Fibroblast of upper back skin (primary cell): ENCODE measurements around the gene THSD4.
A peak's percentile ranks its signal among the peaks of the same experiment; 100 is the strongest.

Experiments
- DNase-seq: peaks from one replicate; pipeline ENCODE4 v3.0.0-alpha.2; 2013

THSD4 gene

GRCh38 chr15:71334873-71335272 lies 219.6 kb downstream of the THSD4 start:
- DNase-seq: peak; percentile 46

DNA sequence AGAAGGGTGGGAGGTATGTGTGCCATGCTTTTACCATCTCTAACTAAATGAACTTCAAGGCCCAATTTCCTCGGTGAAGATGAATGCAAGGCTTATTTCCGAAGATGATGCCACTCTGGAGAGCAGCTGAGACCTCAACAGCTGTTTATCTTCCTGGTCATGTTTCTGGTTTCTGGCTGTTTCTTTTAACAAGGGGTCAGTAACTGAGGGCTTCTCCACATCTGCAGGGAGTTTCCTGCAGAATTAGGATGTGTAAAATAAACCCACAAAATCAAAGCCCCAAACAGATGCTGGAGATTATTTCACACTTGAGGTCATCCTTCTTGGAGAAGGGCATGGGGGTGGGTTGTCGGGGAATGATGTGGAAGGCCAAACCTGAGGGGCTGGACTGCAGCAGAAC lies 220.3 kb downstream of the THSD4 start:
- peak; percentile 22 for DNase-seq

DNA sequence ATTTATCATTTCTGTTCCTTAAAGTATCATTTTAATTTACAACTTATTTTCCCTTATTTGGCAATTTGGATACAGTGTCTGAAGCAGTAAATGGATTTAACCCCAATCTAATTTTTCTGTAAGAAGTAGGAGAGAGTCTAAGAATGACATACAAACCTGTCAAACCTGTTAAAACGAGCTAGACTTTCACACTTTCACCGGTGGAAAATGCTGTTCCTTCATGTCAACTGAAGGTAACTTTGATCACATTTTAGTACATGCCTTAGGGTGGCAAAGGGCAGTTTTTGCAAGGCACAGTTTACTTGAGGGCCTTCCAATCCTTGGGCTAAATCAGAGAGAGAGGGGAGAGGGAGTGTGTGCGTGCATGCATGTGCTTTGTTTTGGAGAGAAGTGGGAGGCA lies 221.4 kb downstream of the THSD4 start:
- DNase-seq: no peak

DNA sequence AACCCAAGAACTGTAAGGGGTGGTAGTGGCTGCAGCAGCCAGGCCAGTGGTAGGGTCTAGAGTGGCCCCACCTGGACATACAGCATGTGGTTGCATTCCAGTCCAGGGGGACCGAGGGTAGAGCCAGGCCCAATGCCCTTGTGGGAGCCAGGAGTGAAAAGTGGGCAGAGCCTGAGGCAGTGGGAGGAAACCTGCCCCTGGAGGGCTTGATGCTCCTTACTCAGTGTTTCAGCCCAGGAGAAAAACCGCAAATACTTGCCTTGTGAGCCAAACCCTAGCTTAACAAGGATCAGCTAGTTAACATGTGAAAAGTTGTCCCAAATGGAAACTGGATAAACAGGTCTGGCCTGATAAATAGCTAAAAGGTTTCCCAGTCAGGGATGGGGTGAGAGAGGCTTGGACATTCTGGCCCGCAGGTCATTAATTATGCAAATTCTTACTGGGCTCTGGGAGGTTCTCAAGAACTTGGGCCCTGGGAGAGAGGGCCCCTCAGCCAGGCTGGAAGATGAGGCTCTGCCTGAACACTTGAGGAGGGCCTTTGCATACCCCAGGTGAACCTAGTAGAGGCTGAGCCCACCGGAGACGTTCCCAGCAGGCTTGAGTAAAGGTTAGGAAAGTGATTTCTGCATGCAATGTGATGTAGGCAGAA lies 222.1 kb downstream of the THSD4 start:
- peak; percentile 30 for DNase-seq

DNA sequence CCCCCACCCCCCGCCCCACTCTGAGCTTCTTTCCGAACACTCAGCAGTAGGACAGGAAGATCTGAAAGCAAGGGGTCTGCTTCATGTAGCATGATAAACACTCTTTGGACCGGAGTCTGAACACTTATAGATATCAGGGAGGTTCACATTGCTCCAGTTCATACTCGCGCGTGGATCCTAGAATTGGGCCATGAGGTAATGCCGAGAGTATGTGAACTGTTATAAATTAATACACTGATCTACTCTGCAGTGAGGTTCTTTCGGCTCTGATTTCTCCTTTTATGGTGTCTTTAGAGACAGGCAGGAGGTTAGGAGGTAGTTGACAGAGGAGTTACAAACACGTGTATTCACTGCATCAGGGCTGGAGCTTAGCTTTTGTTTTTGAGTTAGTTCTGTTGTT lies 223.0 kb downstream of the THSD4 start:
- no peak for DNase-seq

GRCh38 chr15:71338827-71339542 lies 223.7 kb downstream of the THSD4 start:
- DNase-seq: no peak

GRCh38 chr15:71341811-71342550 lies 226.7 kb downstream of the THSD4 start:
- no peak for DNase-seq

- no peak for DNase-seq
These were observed 227.4 kb downstream of the THSD4 start for GRCh38 chr15:71342658-71343057.

DNA sequence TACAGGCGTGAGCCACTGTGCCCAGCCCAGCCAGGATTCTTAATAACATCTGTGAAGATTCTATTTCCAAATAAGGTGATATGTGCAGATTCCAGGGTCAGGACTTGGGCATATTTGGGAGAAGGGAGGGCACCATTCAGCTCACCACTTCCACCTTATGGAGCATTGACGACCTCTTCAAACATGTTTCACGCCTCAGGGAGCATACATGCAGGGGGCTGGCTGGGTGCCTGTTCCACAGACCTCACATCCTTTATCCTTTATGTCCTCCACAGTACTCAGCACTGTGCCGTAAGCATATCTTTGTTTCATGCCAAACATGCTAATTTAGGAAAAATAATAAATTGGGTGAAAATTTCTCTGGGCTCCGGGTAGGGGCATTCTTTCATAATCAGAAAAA lies 229.0 kb downstream of the THSD4 start:
- no peak for DNase-seq

- no peak for DNase-seq
These were observed 229.9 kb downstream of the THSD4 start for GRCh38 chr15:71345186-71345585.

DNA sequence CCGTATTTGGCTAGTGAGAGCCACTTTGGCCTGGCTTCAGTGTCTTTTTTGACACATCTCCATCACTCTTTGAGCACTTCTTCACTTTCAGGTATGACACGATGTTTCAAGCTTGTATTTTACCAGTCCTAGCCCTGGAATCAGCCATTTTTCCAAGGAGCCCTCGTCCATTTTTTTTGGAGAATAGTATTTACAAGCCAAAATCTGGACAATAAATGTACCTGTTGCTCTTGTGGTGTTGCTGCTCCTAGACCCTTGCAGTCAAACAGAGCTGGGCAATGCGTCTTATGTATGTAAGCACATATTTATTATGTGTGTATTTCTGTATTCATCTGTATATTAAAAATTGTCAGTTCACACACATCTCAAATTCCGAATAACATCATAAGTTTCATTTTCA lies 231.2 kb downstream of the THSD4 start:
- DNase-seq: no peak

DNA sequence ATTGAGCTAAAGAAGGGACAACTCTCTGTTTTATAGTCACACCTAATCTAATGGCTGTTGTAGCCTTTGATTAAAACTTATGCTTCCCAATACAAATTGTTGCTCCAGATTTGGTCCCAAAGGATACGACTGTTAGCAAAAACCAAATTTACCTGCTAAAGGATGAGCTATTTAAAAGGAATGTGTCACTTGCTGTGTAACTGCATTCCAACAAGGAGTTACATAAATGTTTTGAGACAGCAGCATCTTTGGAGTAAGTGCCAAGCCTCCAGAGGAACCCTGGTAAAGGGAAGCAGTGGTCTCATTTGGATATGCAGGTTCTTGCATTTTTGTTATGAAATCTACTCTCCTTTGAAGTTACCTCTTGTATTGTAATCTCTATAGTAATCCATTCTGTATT lies 233.3 kb downstream of the THSD4 start:
- no peak for DNase-seq

DNA sequence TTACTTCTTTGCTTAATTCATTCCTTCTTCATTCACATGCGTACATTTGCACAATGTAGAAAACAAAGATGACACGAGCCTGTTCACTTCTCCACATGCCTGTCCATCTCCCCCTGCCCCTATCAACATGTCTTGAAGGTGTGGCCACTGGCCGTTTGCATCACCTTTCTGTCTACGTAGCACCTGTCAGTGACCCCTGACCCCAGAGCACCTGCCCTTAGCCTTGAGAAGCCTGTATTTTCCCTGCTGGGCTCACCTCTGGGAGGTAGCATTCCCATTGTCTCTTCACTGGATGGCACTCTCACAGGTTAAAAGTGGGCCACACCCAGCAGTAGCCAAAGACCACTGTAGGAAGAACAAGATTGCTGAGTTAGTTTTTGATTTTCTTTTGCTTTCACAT lies 234.1 kb downstream of the THSD4 start:
- no peak for DNase-seq

GRCh38 chr15:71349736-71350526 lies 234.7 kb downstream of the THSD4 start:
- no peak for DNase-seq

DNA sequence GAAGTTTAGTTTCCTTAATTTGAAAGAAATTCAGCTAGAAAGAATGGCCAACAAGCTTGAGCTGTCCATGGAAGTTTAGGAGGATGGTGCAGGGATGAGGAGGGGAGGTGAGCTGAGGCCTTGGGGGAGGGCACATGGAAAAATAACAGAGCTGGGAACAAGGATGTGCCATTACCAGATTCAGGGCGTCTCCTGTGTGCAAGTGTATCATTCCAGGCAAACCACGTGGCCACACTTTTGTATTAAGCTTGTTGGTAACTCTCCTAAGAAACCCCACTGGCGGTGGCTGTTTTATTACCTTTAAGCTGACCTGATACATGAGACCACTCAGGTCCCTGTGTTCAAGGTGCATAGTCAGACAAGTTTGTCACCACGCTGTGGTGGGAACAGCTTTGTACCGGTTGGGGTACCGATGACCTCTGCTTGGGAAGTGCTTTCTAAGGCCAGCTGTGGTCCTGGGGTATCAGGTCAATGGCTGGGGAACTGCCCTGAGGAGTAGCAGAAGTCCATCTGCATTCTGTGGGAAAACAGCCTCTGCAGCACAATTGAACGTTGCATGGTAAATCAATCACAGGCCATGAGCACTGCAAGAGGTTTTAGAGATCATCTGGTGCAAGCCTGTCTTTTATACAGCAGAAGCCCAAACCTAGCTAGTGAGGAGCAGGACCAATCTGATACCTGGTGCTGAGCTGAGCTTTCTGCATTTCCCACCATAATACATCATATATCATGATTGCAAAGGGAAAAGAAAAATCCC lies 235.5 kb downstream of the THSD4 start:
- no peak for DNase-seq

DNA sequence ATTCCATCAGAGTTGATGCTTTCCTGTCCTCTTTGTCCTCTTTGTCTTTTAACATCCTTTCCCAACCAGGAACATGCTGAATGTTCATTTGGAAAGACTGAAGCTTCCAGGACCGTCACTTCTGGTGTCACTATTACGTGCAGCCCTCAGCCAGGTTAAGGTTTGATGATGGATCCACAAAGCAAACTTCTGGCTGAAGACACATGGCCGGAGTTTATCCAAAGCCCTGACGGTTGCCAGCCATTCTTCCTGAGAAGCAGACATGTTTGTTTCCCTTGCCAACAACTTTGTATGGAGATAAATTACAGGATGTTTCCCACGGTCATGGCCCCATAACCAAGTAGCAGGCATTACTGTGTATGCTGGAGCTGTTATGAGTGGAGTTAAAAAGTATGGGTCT lies 236.9 kb downstream of the THSD4 start:
- DNase-seq: no peak

- DNase-seq: no peak
These were observed 237.5 kb downstream of the THSD4 start for GRCh38 chr15:71352765-71353164.

- no peak for DNase-seq
These were observed 237.9 kb downstream of the THSD4 start for GRCh38 chr15:71353171-71353570.

GRCh38 chr15:71355268-71355667 lies 240.0 kb downstream of the THSD4 start:
- no peak for DNase-seq

DNA sequence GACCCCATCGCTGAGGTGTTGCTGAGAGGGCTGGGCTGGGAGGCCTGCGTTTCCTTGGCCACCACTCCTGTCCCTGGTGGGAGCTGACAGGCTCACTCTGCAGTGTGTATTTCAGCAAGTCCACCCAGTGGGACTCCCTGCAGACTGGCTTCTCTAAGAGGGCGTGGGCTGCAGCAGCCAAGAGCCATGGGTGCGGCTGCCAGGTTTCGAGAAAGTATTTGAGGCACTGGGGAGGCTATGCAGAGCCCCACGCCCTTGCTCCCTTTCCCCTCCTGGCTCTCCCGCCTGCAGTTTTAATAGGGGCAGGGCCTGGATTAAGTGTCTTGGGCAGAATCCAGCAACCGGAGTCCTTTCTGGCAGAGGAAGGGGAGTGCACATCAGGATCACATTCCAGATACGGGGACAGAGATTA lies 242.1 kb downstream of the THSD4 start:
- no peak for DNase-seq

DNA sequence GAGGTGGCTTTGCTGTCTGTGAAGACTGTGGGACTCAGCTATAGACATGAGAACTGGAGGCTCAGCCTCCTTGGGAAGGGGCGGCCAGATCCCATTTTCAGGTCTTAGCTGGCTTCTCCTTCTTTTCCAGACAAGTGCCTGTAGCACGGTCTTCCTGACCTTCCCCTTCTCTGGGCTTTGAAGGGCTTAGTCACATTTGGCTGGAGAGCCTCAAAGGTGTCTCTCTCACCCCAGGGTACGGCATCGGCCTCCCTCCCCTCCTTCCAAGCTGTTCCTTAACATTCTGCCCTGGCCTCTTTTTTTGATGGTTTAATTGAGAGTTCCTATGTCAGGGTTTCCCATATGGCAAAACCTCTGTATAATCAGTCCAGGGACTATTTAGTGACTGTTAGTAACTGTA lies 242.7 kb downstream of the THSD4 start:
- no peak for DNase-seq

- no peak for DNase-seq
These were observed 244.0 kb downstream of the THSD4 start for GRCh38 chr15:71359246-71359645.

DNA sequence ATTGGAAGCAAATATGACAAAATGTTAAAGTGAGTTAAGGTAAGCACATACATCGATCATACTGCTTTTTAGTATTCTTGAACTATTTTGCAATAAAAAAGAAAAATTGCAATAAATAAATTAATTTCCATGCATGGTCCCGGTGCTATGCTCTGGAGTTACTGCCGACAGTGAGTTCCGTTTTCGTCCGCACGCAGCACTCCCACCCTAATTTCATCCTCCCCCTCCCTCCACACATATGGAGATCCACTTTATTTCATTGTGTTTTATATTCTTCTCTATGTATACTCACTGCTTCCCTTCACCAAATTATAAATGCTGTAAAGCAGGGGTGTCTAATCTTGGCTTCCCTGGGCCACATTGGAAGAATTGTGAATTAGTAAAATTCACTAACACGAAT lies 247.3 kb downstream of the THSD4 start:
- DNase-seq: no peak
